HCT116 (cell line): Measurements from ENCODE around the gene SMOC1.

Experiments used
- CEBPB ChIP-seq: IDR thresholded peaks from 2 replicates; pipeline ENCODE4 v1.6.1; 2012; ENCODE audit warnings: low read depth
- MAX ChIP-seq: IDR thresholded peaks from 2 replicates; pipeline ENCODE4 v1.6.1; 2012
- POLR2A ChIP-seq: IDR thresholded peaks from 2 replicates; pipeline ENCODE4 v1.7.0; 2011; ENCODE audit warnings: borderline replicate concordance; ENCODE audit not compliant: insufficient read depth, insufficient read length; ENCODE audit errors: extremely low read depth
- YY1 ChIP-seq: IDR thresholded peaks from 2 replicates; pipeline ENCODE4 v1.6.1; 2011; ENCODE audit warnings: low read length, low read depth, moderate library complexity, mild to moderate bottlenecking; ENCODE audit not compliant: insufficient replicate concordance; ENCODE audit errors: extremely low read depth

- no peak for TF ChIP-seq MAX
- no peak for TF ChIP-seq YY1
- no peak for TF ChIP-seq POLR2A
- no peak for TF ChIP-seq CEBPB
Observed at GRCh38 chr14:70077005-70077404, 197.8 kb downstream of the SMOC1 start.
